Heart left ventricle (tissue), 16 donors: Measurements from ENCODE around the gene CDK5RAP2. TPM values are rescaled to one million over a fixed set of nuclear protein-coding genes. Genes with fewer than 3 reads are reported as not detected.

Experiments
- ATAC-seq, 4 donors: fragments of 200-7000 bp; cut with Tn5 transposase; one replicate each; pipeline ENCODE4 v1.9.1; 2020 to 2022; ENCODE audit warnings: moderate library complexity in 4 of 4, mild to moderate bottlenecking in 3 of 4, moderate number of reproducible peaks in 1 of 4
- DNase-seq, 5 donors: peaks; one replicate each; pipeline ENCODE4 v3.0.0-alpha.2; 2020
- H3K27ac ChIP-seq, 12 donors: fragments of 200-600 bp; sonication (generic) in 4 of 12; one replicate each; pipeline versions ENCODE4 v1.5.0 to v1.8.0; 2016 to 2022; ENCODE audit warnings: mild to moderate bottlenecking in 2 of 12
- H3K27me3 ChIP-seq, 9 donors: fragments of 200-600 bp; sonication (generic) in 2 of 9; one replicate each; pipeline versions ENCODE4 v1.5.1 to v1.8.0; 2016 to 2022; ENCODE audit warnings: mild to moderate bottlenecking in 3 of 9
- H3K36me3 ChIP-seq, 9 donors: fragments of 200-600 bp; sonication (generic) in 2 of 9; one replicate each; pipeline versions ENCODE4 v1.5.0 to v1.8.0; 2018 to 2022; ENCODE audit warnings: mild to moderate bottlenecking in 2 of 9
- H3K4me1 ChIP-seq, 12 donors: fragments of 200-600 bp; sonication (generic) in 4 of 12; one replicate each; pipeline versions ENCODE4 v1.5.0 to v1.8.0; 2016 to 2022; ENCODE audit warnings: mild to moderate bottlenecking in 3 of 12
- H3K4me3 ChIP-seq, 12 donors: fragments of 200-600 bp; sonication (generic) in 4 of 12; one replicate each; pipeline versions ENCODE4 v1.5.0 to v1.8.0; 2017 to 2022; ENCODE audit warnings: mild to moderate bottlenecking in 9 of 12, moderate library complexity in 4 of 12
- H3K9me3 ChIP-seq, 12 donors: fragments of 200-600 bp; sonication (generic) in 4 of 12; one replicate each; pipeline versions ENCODE4 v1.5.0 to v1.8.0; 2016 to 2022; ENCODE audit warnings: mild to moderate bottlenecking in 1 of 12
- POLR2A ChIP-seq, 2 donors: fragments of 450-650 bp; IDR thresholded peaks; one replicate each; pipeline ENCODE4 v1.6.1; 2017; ENCODE audit warnings: antibody characterized with exemption in 2 of 2, mild to moderate bottlenecking in 2 of 2, moderate library complexity in 2 of 2
- WGBS, 4 donors: extraction: QIAGEN DNeasy Blood & Tissue Kit in 2 of 4; methylation state at CpG; one replicate each; pipeline versions ENCODE4 v1.1.5 to v1.1.7; 2013 to 2018; 5-methylcytosine and 5-hydroxymethylcytosine counted together
- intact Hi-C, 10 donors: fragments of 100-400 bp; cut with DNase I; formaldehyde crosslinking; loops; one replicate each; pipeline versions ENCODE4 v1.11.1 to v1.14.2; 2022
- polyA plus RNA-seq, 2 donors: library from polyadenylated mRNA; stranded (reverse); fragments of 200-250 nt; gene quantifications; one replicate each; pipeline ENCODE4 v1.2.3, GENCODE V29; 2013
- total RNA-seq, 9 donors: library from RNA; depleted of rRNA in 2 of 9; stranded (reverse); fragments of >200 nt in 2 of 9; fragmentation: NEBNext Ultra II Directional in 3 of 9; extraction: Animal tissue kit (Norgen Biotek cat#: 25700) in 3 of 9; gene quantifications; one replicate each; pipeline versions ENCODE4 v1.1.0 to v1.2.4, GENCODE V29; 2016 to 2023
- TF ChIP-seq, protein P1 (sequence below), 12 donors: fragments of 200-600 bp; sonication (generic) in 4 of 12; IDR thresholded peaks; one replicate each; pipeline versions ENCODE4 v1.5.0 to v1.8.0; 2018 to 2022; ENCODE audit warnings: antibody characterized with exemption in 12 of 12, mild to moderate bottlenecking in 5 of 12
- donor health status: ischemic (EF 13 %, LVEDD 7.1; RV severe dilation, severe dysfunction).
- donor health status: healthy with polysubstance abuse.
- donor health status: DM: no; HTN: yes; CAD: no.
- donor health status: DM: no; HTN: no; CAD: no.
- donor health status: ischemic (EF 25% LVEDD 6.9; RV normal size, moderate dysfunction).
- donor health status: ischemic (EF 25% LVEDD 5.7; RV mildly dilated, moderate dysfunction).
- donor health status: healthy.
- donor health status: DM: yes; HTN: yes; CAD: no.
- donor health status: ischemic (EF 35%, LVEDD 5.7; RV mildly dilated, moderate dysfunction).
- donor health status: nonischemic (EF 11% LVEDD 7.7; RV severe dilation, severe dysfunction).
- donor health status: DM: yes; HTN: yes; CAD: no.
- donor health status: PGD.
- donor health status: ischemic (EF 29% LVEDD 5.4; RV normal size, mild dysfunction).
- donor health status: nonischemic (EF 23%, LVEDD 6.1; RV moderate dilation, normal function).

The CDK5RAP2 gene
- total and polyA plus RNA-seq, 11 donors = 26.1 to 114 (median 53.1) TPM

DNA sequence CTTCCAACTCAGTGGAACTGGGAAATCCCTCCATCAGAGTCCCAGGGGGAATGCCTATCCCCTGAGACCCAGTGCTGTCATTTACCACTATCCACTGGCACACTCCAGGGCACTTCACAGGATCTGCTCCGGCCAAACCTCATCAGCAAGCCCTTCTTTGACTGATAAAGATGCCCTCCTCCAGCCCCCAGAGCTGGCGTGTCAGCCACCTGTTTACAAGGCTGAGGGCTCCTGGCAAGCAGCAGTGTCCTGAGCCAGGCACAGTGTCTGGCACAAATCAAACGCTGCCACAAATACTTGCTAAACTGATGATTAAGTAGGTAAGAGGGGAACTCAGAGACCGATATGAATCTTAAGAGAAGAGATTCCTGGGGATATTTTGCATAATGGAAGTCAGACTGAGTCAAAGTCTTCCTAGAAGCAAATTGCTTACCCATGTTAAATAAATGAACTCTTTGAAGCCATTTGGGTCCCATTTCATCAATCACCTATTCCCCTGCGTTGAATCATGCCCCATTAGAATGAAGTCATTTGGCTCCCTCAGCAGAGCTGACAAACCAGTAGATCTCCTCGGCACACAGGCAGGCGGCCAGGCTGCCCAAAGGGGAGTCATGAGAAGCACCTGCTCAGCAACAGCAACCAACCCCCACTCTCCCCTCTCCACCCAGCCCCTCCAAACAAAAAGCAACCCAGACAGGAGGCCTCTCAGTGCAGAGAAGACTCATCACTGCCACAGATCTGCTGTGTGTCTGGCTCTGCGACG is 97.4 kb downstream of the CDK5RAP2 start:
- ATAC-seq (peak; percentile 71 to 81 (median 78)), DNase-seq (peak in 4 of 5 donors; percentile 25 to 71 (median 57))
- Histone ChIP-seq H3K4me3 (no peak overlapping the region), H3K4me1 (peaks cover 0 to 43% (median 9%) of the 10 kb centered on the region in 12 donors), H3K9me3 (no peaks in the 10 kb centered on the region), H3K27ac (peak overlapping the region in 5 of 12 donors; percentile 10 to 60 (median 48)), H3K27me3 (no peaks in the 10 kb centered on the region), H3K36me3 (peaks cover 0 to 41% (median 19%) of the 10 kb centered on the region in 9 donors)
- intact Hi-C loops = no loop called here
- TF ChIP-seq, protein P1, sequence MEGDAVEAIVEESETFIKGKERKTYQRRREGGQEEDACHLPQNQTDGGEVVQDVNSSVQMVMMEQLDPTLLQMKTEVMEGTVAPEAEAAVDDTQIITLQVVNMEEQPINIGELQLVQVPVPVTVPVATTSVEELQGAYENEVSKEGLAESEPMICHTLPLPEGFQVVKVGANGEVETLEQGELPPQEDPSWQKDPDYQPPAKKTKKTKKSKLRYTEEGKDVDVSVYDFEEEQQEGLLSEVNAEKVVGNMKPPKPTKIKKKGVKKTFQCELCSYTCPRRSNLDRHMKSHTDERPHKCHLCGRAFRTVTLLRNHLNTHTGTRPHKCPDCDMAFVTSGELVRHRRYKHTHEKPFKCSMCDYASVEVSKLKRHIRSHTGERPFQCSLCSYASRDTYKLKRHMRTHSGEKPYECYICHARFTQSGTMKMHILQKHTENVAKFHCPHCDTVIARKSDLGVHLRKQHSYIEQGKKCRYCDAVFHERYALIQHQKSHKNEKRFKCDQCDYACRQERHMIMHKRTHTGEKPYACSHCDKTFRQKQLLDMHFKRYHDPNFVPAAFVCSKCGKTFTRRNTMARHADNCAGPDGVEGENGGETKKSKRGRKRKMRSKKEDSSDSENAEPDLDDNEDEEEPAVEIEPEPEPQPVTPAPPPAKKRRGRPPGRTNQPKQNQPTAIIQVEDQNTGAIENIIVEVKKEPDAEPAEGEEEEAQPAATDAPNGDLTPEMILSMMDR (IDR thresholded peaks at IDR 0.05) = no peak
- WGBS, 4 donors = 60 to 69% (median 62%) methylated on average over 9 of the region's 9 CpGs

DNA sequence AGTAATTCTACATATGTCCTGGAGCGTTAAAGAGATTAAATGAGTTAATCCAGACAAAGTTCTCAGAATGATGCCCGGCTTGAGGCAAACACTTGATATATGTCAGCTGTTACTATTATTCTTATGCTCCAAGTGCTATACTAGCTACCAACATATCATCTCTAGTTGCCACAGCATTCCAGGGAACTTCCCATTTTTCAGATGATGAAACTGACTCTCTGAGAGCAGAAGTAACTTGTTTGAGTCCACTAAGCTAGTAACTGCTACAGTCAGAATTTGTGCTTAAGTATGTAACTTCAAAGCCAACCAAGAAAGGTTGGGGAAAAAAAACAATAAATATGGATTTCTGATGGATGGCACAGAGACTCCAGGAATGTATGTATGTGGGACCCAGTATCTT is 98.1 kb downstream of the CDK5RAP2 start:
- H3K9me3 ChIP-seq = no peaks in the 10 kb centered on the region
- 92 to 98% (median 94%) methylated on average over 2 of the region's 2 CpGs for WGBS, 4 donors
- TF ChIP-seq, protein P1 (IDR thresholded peaks at IDR 0.05) = no peak
- TF ChIP-seq POLR2A (IDR thresholded peaks at IDR 0.05) = no peak
- H3K4me1 ChIP-seq = peaks cover 0 to 48% (median 9%) of the 10 kb centered on the region in 12 donors
- ATAC-seq (no peak), DNase-seq (no peak)
- H3K27ac ChIP-seq = peak overlapping the region in 2 of 12 donors; percentile 10 to 48
- H3K36me3 ChIP-seq = peaks cover 0 to 33% (median 18%) of the 10 kb centered on the region in 9 donors
- H3K27me3 ChIP-seq = no peaks in the 10 kb centered on the region
- H3K4me3 ChIP-seq = no peak overlapping the region
- intact Hi-C loops = no loop called here

DNA sequence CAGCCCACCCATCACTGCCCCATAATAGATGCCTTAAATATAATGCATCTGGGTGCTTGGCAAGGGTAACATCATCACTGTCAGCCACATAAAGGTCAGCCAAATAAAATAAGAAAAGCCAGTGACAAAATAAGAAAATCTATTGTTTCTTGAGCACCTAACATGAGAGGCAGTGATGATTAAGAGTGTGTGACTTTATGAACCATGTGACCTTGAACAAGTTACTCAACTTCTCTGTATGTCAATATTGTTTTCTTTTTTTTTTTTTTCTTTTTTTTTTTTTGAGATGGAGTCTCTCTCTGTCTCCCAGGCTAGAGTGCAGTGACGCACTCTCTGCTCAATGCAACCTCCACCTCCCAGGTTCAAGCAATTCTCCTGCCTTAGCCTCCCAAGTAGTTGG is 98.7 kb downstream of the CDK5RAP2 start:
- H3K27ac ChIP-seq = peak overlapping the region in 7 of 12 donors; percentile 6 to 64 (median 50)
- no peaks in the 10 kb centered on the region for H3K9me3 ChIP-seq
- peaks cover 0 to 31% (median 20%) of the 10 kb centered on the region in 9 donors for H3K36me3 ChIP-seq
- intact Hi-C loops = no loop called here
- H3K4me3 ChIP-seq = no peak overlapping the region
- H3K27me3 ChIP-seq = no peaks in the 10 kb centered on the region
- peaks cover 0 to 48% (median 9%) of the 10 kb centered on the region in 12 donors for H3K4me1 ChIP-seq
- DNase-seq (no peak), ATAC-seq (no peak)
- TF ChIP-seq POLR2A (IDR thresholded peaks at IDR 0.05) = no peak
- TF ChIP-seq, protein P1 (IDR thresholded peaks at IDR 0.05) = no peak
- 92 to 100% (median 97%) methylated on average over 1 of the region's 1 CpG for WGBS, 4 donors

DNA sequence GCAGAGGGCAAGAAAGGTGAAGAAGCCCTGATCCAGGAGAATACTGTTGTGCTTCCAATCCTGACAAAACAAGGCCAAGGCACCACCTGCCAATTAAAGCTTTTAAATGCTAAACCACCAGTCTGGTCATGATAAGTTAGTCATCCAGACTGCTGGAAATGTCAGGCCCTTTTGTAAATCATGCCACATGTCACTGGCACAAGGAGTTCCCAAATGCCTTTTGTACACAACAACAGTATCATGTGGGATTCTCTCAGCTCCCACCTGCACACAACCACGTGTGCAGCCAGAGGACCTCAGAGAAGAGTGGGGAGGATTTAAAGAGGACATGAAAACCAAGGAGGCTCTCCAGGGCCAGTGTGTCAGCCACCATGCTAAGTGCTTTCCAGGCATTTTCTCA is 99.3 kb downstream of the CDK5RAP2 start:
- intact Hi-C loops = no loop called here
- peak; percentile 52 to 76 (median 62) for ATAC-seq
- TF ChIP-seq, protein P1 (IDR thresholded peaks at IDR 0.05) = no peak
- no peak for TF ChIP-seq POLR2A (IDR thresholded peaks at IDR 0.05)
- DNase-seq = peak in 1 of 5 donors; percentile 24
- Histone ChIP-seq H3K27me3 (no peaks in the 10 kb centered on the region), H3K4me1 (peaks cover 0 to 48% (median 9%) of the 10 kb centered on the region in 12 donors), H3K27ac (peak overlapping the region in 7 of 12 donors; percentile 6 to 64 (median 50)), H3K4me3 (no peak overlapping the region), H3K9me3 (no peaks in the 10 kb centered on the region), H3K36me3 (peaks cover 0 to 31% (median 20%) of the 10 kb centered on the region in 9 donors)
- WGBS, 4 donors = 20 to 40% (median 26%) methylated on average over 1 of the region's 1 CpG
